OCI-LY7 (cell line): ENCODE measurements around the gene INSYN2B. TPM values are rescaled to one million over a fixed set of nuclear protein-coding genes. Genes with fewer than 3 reads are reported as not detected.

Source experiments
- BruUV-seq: library from RNA; stranded (reverse); fragments of 400-500 nt; replicated peaks from 2 replicates; lab custom pipeline; 2021; lab: Mats Ljungman, UMichigan
- CTCF ChIA-PET: fragments of 300-600 bp; sonication (Branson Sonifier 250); formaldehyde crosslinking; loops from one replicate; lab custom pipeline; 2022; ENCODE audit warnings: antibody characterized with exemption; ENCODE audit not compliant: unreplicated experiment; lab: Charles Lee
- POLR2A ChIA-PET: fragments of 300-600 bp; sonication (Branson Sonifier 250); formaldehyde crosslinking; loops from one replicate; lab custom pipeline; 2022; ENCODE audit warnings: antibody characterized with exemption; lab: Charles Lee
- DNase-seq: peaks from one replicate; pipeline ENCODE4 v3.0.0-alpha.2; 2015; ENCODE audit warnings: low spot score
- H2AFZ ChIP-seq: fragments of 200-600 bp; sonication (generic), shearing (Covaris generic); 2 replicates; pipeline ENCODE4 v1.6.1; 2014; ENCODE audit warnings: mild to moderate bottlenecking, antibody characterized with exemption, low read length, moderate library complexity
- H3K27ac ChIP-seq: fragments of 200-600 bp; sonication (generic); 2 replicates; pipeline ENCODE4 v1.5.1; 2014; ENCODE audit warnings: mixed run types, low read depth, mild to moderate bottlenecking, moderate library complexity, low read length, inconsistent platforms; ENCODE audit not compliant: poor library complexity, severe bottlenecking
- H3K36me3 ChIP-seq: fragments of 200-600 bp; sonication (generic); 2 replicates; pipeline ENCODE4 v1.6.1; 2014; ENCODE audit warnings: mild to moderate bottlenecking, antibody characterized with exemption, low read length, moderate library complexity, mixed read lengths; ENCODE audit not compliant: insufficient read depth
- H3K4me1 ChIP-seq: fragments of 200-600 bp; sonication (generic); 2 replicates; pipeline ENCODE4 v1.5.1; 2014; ENCODE audit warnings: mild to moderate bottlenecking, low read length; ENCODE audit not compliant: insufficient read depth, poor library complexity, severe bottlenecking
- H3K4me2 ChIP-seq: fragments of 200-600 bp; sonication (generic); 2 replicates; pipeline ENCODE4 v1.6.1; 2014; ENCODE audit warnings: mild to moderate bottlenecking, low read length
- H3K4me3 ChIP-seq: fragments of 200-600 bp; sonication (generic); 2 replicates; pipeline ENCODE4 v1.5.1; 2014; ENCODE audit warnings: mild to moderate bottlenecking, low read depth, low read length; ENCODE audit not compliant: poor library complexity, severe bottlenecking
- H3K79me2 ChIP-seq: fragments of 200-600 bp; sonication (generic); 2 replicates; pipeline ENCODE4 v1.6.1; 2016; ENCODE audit warnings: low read depth, mild to moderate bottlenecking, low read length, moderate library complexity, mixed read lengths; ENCODE audit not compliant: insufficient read depth
- H3K9me2 ChIP-seq: fragments of 200-600 bp; sonication (generic); 2 replicates; pipeline ENCODE4 v1.6.1; 2016; ENCODE audit warnings: mild to moderate bottlenecking, low read length, mixed read lengths; ENCODE audit not compliant: insufficient read depth
- H3K9me3 ChIP-seq: fragments of 200-600 bp; sonication (generic); 2 replicates; pipeline ENCODE4 v1.6.1; 2014; ENCODE audit warnings: mild to moderate bottlenecking, mixed run types, low read length, mixed read lengths
- H4K20me1 ChIP-seq: fragments of 200-600 bp; sonication (generic); 2 replicates; pipeline ENCODE4 v1.6.1; 2014; ENCODE audit warnings: mild to moderate bottlenecking, antibody characterized with exemption, low read length, moderate library complexity, mixed read lengths; ENCODE audit not compliant: insufficient read depth
- CTCF ChIP-seq: fragments of 200-600 bp; sonication (generic); conservative IDR thresholded peaks from 2 replicates; pipeline ENCODE4 v1.5.1; 2014; ENCODE audit warnings: mild to moderate bottlenecking, antibody characterized with exemption, low read length, moderate library complexity, mixed read lengths
- EZH2phosphoT487 ChIP-seq: fragments of 200-600 bp; sonication (generic); IDR thresholded peaks from 2 replicates; pipeline ENCODE4 v1.6.1; 2018; ENCODE audit warnings: low read depth, borderline replicate concordance, mild to moderate bottlenecking, mixed run types, antibody characterized with exemption, low read length, moderate library complexity, mixed read lengths
- intact Hi-C: fragments of 100-400 bp; cut with micrococcal nuclease; formaldehyde crosslinking; loops from one replicate; pipeline ENCODE4 v1.10.0; 2022; ENCODE audit not compliant: unreplicated experiment
- total RNA-seq, 2 experiments: library from RNA; depleted of rRNA in 1 of 2; stranded (reverse); fragments of >200 nt in 1 of 2; shearing (Covaris generic) in 1 of 2; gene quantifications; 2 replicates each; pipeline ENCODE4 v1.2.3, GENCODE V29; 2014 to 2022

Gene INSYN2B
- total RNA-seq, 2 experiments from 2014 or later: not detected

- no peak overlapping the region for H3K27ac ChIP-seq
- no peak overlapping the region for H3K4me2 ChIP-seq
- H3K4me3 ChIP-seq: no peak overlapping the region
- TF ChIP-seq CTCF: no peak
- no peak for TF ChIP-seq EZH2phosphoT487
- no peaks in the 10 kb centered on the region for H3K9me3 ChIP-seq
- no peak overlapping the region for H2AFZ ChIP-seq
- ChIA-PET CTCF (no interaction called here), POLR2A (interaction anchor here (0.7 kb wide), 1 partner anchor 168 kb away, joined by 4 read pairs; no protein-coding TSS in a partner anchor)
- intact Hi-C loops: no loop called here
- H3K79me2 ChIP-seq: no peaks in the 10 kb centered on the region
- H3K36me3 ChIP-seq: peaks cover 9% of the 10 kb centered on the region; the same call in 1 of the 2 replicates
- DNase-seq: no peak
- no peaks in the 10 kb centered on the region for H3K4me1 ChIP-seq
- no peaks in the 10 kb centered on the region for H3K9me2 ChIP-seq
- no peaks in the 10 kb centered on the region for H4K20me1 ChIP-seq
- no TSS peak for BruUV-seq
These were observed 105.7 kb downstream of the INSYN2B start for GRCh38 chr5:169874621-169875020.

DNA sequence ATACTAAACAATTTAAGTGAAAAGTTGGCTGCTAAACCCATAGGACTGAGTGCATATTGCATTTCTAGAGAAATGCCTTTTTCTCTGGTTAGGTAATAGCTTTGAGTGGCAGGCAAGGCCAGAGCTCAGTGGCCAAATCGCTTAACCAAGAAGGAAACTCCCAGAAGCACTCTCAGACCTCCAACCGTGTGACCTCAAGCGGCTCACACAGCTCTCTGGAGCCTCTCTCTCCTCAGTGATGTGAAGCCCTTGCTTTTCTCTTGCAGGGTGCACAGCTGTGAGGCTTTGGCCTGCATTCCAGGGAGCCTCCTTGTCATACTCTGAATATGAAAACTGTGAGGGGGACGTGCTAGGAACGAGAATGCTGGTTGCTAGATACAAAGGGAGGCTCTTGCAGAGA lies 106.7 kb downstream of the INSYN2B start:
- ChIA-PET CTCF (no interaction called here), POLR2A (interaction anchor here (0.6 kb wide), 1 partner anchor 389 kb away, joined by 3 read pairs; no protein-coding TSS in a partner anchor)
- peaks cover 15% of the 10 kb centered on the region; the same call in 1 of the 2 replicates for H3K36me3 ChIP-seq
- TF ChIP-seq EZH2phosphoT487: no peak
- no peak for TF ChIP-seq CTCF
- intact Hi-C loops: no loop called here
- H2AFZ ChIP-seq: no peak overlapping the region
- H3K4me2 ChIP-seq: no peak overlapping the region
- no TSS peak for BruUV-seq
- no peak for DNase-seq
- H3K9me3 ChIP-seq: no peaks in the 10 kb centered on the region
- no peaks in the 10 kb centered on the region for H3K9me2 ChIP-seq
- H3K4me3 ChIP-seq: no peak overlapping the region
- no peaks in the 10 kb centered on the region for H4K20me1 ChIP-seq
- no peaks in the 10 kb centered on the region for H3K79me2 ChIP-seq
- H3K27ac ChIP-seq: no peak overlapping the region
- H3K4me1 ChIP-seq: no peaks in the 10 kb centered on the region

GRCh38 chr5:169871826-169872490 lies 108.3 kb downstream of the INSYN2B start:
- intact Hi-C loops: no loop called here
- H3K79me2 ChIP-seq: no peaks in the 10 kb centered on the region
- no peak overlapping the region for H3K4me2 ChIP-seq
- BruUV-seq: no TSS peak
- H3K9me3 ChIP-seq: no peaks in the 10 kb centered on the region
- no peak overlapping the region for H3K4me3 ChIP-seq
- DNase-seq: no peak
- peaks cover 26% of the 10 kb centered on the region; the same call in 1 of the 2 replicates for H3K36me3 ChIP-seq
- no peak overlapping the region for H2AFZ ChIP-seq
- H3K27ac ChIP-seq: no peak overlapping the region
- H4K20me1 ChIP-seq: no peaks in the 10 kb centered on the region
- TF ChIP-seq CTCF: no peak
- TF ChIP-seq EZH2phosphoT487: no peak
- H3K9me2 ChIP-seq: no peaks in the 10 kb centered on the region
- H3K4me1 ChIP-seq: no peaks in the 10 kb centered on the region
- ChIA-PET CTCF (no interaction called here), POLR2A (interaction anchor here (1.1 kb wide), 1 partner anchor 27 kb away, joined by 3 read pairs; no protein-coding TSS in a partner anchor)
